Skin epidermis (tissue), 12 donors: ENCODE data around the gene BTN1A1.
A peak's percentile ranks its signal among the peaks of the same experiment; 100 is the strongest.
"Not testable (repeated sequence)": the region's sequence is repeated elsewhere in the genome, so short reads cannot be mapped to it uniquely, and the experiment has no call there.

Source experiments
- H3K27ac ChIP-seq, 21 experiments: fragments of 200-600 bp; sonication (generic) in 11 of 21; one replicate each; pipeline ENCODE4 v1.5.0; 2020; ENCODE audit warnings: mild to moderate bottlenecking in 3 of 21, inconsistent platforms in 2 of 21, moderate library complexity in 2 of 21
- H3K4me3 ChIP-seq, 7 experiments: fragments of 200-600 bp; sonication (generic) in 2 of 7; one replicate each; pipeline ENCODE4 v1.5.0; 2020; ENCODE audit warnings: inconsistent platforms in 2 of 7, mild to moderate bottlenecking in 2 of 7, moderate library complexity in 1 of 7

Gene BTN1A1

GRCh38 chr6:26497610-26498009 lies 2.5 kb upstream of the BTN1A1 start:
- no peak overlapping the region for H3K4me3 ChIP-seq
- H3K27ac ChIP-seq, result no peak overlapping the region

- peak overlapping the region in 5 of 7 experiments; percentile 6 to 27 (median 12) for H3K4me3 ChIP-seq
Observed at GRCh38 chr6:26501482-26501986, 1.4 kb downstream of the BTN1A1 start.

GRCh38 chr6:26502165-26502564 lies 2.1 kb downstream of the BTN1A1 start:
- peak overlapping the region in 1 of 7 experiments; percentile 15 for H3K4me3 ChIP-seq

More at GRCh38 chr6:26501482-26501986, 1.4 kb downstream of the BTN1A1 start:
- no peak overlapping the region for H3K27ac ChIP-seq

GRCh38 chr6:26502626-26503025 lies 2.5 kb downstream of the BTN1A1 start:
- Histone ChIP-seq H3K27ac (no peak overlapping the region), H3K4me3 (no peak overlapping the region)

More at GRCh38 chr6:26502165-26502564, 2.1 kb downstream of the BTN1A1 start:
- H3K27ac ChIP-seq, result no peak overlapping the region

GRCh38 chr6:26507658-26508057 lies 7.6 kb downstream of the BTN1A1 start:
- Histone ChIP-seq H3K4me3 (no peak overlapping the region), H3K27ac (no peak overlapping the region)

GRCh38 chr6:26511033-26511432 lies 10.9 kb downstream of the BTN1A1 start:
- not testable (repeated sequence) for H3K27ac ChIP-seq, H3K4me3 ChIP-seq

- Histone ChIP-seq H3K4me3 (no peak overlapping the region), H3K27ac (no peak overlapping the region)
Observed at GRCh38 chr6:26514984-26515383, 14.9 kb downstream of the BTN1A1 start.

GRCh38 chr6:26516481-26517427 lies 16.7 kb downstream of the BTN1A1 start:
- no peak overlapping the region for H3K27ac ChIP-seq
- no peak overlapping the region for H3K4me3 ChIP-seq

GRCh38 chr6:26519359-26519758 lies 19.3 kb downstream of the BTN1A1 start:
- no peak overlapping the region for H3K27ac ChIP-seq
- H3K4me3 ChIP-seq, result no peak overlapping the region

- H3K27ac ChIP-seq, result peak overlapping the region in 20 of 21 experiments; percentile 56 to 99 (median 96)
- H3K4me3 ChIP-seq, result peak overlapping the region; percentile 40 to 55 (median 52)
Observed at GRCh38 chr6:26520237-26520849, 20.2 kb downstream of the BTN1A1 start.

GRCh38 chr6:26520850-26521599 lies 20.9 kb downstream of the BTN1A1 start:
- H3K4me3 ChIP-seq, result peak overlapping the region; percentile 40 to 55 (median 52)
- H3K27ac ChIP-seq, result peak overlapping the region; percentile 87 to 99 (median 96)

- H3K27ac ChIP-seq, result peak overlapping the region; percentile 87 to 99 (median 96)
Observed at GRCh38 chr6:26521600-26522391, 21.7 kb downstream of the BTN1A1 start.

GRCh38 chr6:26522486-26523228 lies 22.6 kb downstream of the BTN1A1 start:
- peak overlapping the region in 6 of 7 experiments; percentile 40 to 55 (median 52) for H3K4me3 ChIP-seq
- H3K27ac ChIP-seq, result peak overlapping the region in 19 of 21 experiments; percentile 87 to 99 (median 97)

More at GRCh38 chr6:26521600-26522391, 21.7 kb downstream of the BTN1A1 start:
- H3K4me3 ChIP-seq, result peak overlapping the region; percentile 40 to 55 (median 52)

GRCh38 chr6:26524314-26524713 lies 24.2 kb downstream of the BTN1A1 start:
- not testable (repeated sequence) for H3K4me3 ChIP-seq

GRCh38 chr6:26524722-26525370 lies 24.7 kb downstream of the BTN1A1 start:
- H3K27ac ChIP-seq, result no peak overlapping the region
- no peak overlapping the region for H3K4me3 ChIP-seq

More at GRCh38 chr6:26524314-26524713, 24.2 kb downstream of the BTN1A1 start:
- H3K27ac ChIP-seq, result not testable (repeated sequence)

- no peak overlapping the region for H3K27ac ChIP-seq
Observed at GRCh38 chr6:26525838-26526237, 25.7 kb downstream of the BTN1A1 start.

GRCh38 chr6:26526928-26527327 lies 26.8 kb downstream of the BTN1A1 start:
- no peak overlapping the region for H3K4me3 ChIP-seq
- no peak overlapping the region for H3K27ac ChIP-seq

More at GRCh38 chr6:26525838-26526237, 25.7 kb downstream of the BTN1A1 start:
- no peak overlapping the region for H3K4me3 ChIP-seq

- Histone ChIP-seq H3K27ac (no peak overlapping the region), H3K4me3 (no peak overlapping the region)
Observed at GRCh38 chr6:26530203-26530602, 30.1 kb downstream of the BTN1A1 start.
